GM18520 (cell line): ENCODE results near the gene S100A4.

Source experiments
- ATAC-seq: cut with Tn5 transposase; IDR thresholded peaks from one replicate; pipeline ENCODE4 v1.9.1; 2021; ENCODE audit not compliant: unreplicated experiment

The S100A4 gene

DNA sequence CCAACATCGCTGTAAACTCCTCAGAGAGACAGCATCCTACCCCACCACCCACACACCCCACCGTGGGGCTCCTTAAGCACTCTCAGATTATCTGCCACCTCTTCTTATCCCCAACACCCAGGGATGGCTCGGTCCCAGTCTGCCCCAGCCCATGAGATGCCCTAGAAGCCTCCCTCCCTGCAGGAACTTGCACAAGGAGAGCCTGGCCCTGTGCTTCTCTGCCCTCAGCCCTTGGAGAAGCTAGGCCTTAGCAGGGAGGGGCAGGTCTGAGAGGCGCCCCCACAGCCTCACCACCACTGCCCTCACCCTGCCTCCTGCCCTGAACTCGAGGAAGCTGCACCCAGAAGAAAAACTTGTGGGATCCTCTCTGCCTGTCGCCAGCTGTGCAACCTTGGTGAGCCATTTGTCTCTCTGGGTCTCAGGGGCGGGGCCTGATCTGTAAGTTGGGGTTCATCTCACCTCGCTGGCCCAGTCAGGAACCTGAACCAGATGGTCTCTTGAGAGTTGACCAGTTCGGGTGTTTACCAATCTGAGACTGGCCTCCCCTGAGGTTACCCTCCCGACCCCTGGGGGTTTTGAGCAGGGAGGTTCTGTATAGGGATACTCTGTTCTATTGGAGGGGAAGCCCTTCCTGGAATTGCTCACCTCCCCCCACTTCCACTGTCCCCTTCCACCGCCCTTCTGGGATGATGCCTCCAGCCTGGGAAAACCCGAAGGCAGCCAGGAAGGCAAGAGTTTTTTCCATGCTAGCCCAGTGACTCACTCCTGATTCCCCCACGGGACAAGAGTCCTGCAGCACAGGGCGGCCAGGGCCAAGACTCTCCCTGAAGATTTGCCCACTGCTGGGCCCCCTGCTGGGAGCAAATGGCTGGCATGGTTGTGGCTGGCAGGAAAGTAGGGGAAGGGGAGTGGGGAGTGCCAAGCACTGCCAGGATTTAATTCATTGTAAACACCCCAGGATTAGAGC is 3.4 kb upstream of the S100A4 start, which contains the start of gene S100A3:
Gene S100A3, minus strand, starts transcription at position 537 of the 967 bp plus-strand sequence. CDS start 773 bp downstream, outside the sequence.
- no peak for ATAC-seq

DNA sequence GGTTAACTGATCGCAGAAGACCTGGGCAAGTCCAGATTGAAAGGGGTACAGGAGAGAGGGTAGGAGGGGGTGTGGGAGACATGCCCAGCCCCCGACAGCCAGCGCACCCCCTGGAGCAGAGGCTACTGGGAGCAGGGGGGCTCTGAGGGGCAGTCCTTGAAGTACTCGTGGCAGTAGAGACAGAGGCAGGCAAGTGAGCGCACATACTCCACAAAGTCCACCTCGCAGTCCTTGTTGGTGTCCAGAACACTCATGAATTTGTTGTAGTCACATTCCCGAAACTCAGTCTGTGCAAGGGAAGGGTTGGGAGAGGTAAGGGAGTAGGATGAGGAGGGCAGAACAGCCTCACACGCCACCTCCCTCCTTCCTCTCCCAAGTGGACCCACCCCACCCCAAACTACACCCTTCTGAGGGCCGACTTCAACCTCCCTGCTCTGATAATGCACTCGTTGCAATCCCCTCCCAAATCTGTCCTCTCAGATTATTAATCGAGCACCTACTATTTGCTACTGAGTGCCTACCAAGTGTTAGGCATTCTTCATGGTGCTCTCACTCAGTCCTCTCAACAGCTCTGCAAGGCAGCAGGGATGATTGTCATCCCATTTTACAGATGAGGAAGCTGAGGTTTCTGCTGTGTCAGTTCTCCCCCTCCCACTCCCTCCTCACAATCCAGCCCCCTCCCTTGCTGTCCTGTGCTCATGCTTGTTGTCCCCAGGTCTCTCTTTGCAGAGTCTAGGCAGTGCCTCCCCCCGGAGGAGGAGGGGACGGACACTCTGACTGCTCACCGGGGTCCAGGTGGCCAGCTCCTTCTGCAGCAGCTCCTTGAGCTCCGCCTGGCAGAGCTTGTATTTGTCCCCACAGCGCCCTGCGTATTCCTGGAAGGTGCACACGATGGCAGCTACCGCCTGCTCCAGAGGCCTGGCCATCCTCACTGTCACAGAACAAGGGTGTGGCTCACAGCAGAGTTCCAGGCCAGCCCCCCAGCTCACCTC is 2.2 kb upstream of the S100A4 start:
- ATAC-seq, result no peak

GRCh38 chr1:153546796-153547559 is 1.4 kb upstream of the S100A4 start:
- ATAC-seq, result no peak

GRCh38 chr1:153546371-153546770 is 765 bp upstream of the S100A4 start:
- no peak for ATAC-seq

GRCh38 chr1:153544453-153545066 is 1.0 kb downstream of the S100A4 start:
- ATAC-seq, result no peak

DNA sequence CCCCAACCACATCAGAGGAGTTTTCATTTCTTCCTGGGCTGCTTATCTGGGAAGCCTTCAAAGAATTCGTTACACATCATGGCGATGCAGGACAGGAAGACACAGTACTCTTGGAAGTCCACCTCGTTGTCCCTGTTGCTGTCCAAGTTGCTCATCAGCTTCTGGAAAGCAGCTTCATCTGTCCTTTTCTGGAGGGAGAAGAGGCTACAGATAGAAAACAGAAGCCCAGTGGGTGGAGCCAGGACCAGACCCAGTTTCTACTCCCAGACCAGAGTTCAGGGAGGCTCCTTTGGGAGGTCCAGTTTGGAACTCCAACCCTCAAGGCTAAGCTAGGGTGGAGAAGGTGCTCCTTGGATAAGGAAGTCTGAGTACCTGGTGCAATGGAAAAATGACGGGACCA is 1.9 kb downstream of the S100A4 start:
- no peak for ATAC-seq

DNA sequence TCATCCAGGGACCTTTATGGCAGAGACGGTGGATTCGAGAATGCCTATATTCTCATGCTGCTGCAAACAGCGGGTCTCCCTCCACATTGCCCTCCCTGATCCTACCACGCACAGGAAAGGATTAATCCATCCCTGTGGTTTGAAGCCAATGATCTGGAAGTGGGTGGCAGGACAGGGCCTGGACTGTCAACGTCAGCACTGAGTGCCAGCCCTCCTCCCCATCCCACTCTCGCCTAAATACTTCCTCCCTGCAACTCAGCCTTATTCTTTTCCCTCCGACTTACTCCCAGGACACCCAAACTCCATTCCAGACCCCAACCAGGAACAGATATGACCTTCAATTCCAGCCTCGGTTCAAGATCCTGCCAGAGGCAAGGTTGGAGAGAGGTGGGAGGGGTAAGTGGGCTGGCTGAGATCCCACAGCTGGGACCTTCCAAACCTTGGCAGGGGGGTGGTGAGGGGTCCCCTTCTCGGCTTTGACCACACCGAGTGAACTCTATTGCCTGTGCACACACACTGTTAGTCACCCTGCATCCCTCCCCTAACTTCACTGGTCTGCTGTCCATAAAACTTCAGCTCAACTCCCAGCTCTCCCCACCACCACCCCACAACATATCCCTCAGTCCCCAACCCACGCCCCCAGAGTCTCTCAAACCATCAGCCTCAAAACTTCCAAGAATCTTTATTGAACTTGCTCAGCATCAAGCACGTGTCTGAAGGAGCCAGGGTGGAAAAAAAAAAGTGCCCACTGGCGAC is 2.5 kb downstream of the S100A4 start:
- ATAC-seq, result no peak

- ATAC-seq, result no peak
Measured at GRCh38 chr1:153541641-153542590, 3.7 kb downstream of the S100A4 start.

GRCh38 chr1:153540394-153541361 is 4.9 kb downstream of the S100A4 start, which contains the start of gene S100A5:
Gene S100A5, minus strand, starts transcription at chr1:153540934. Its CDS starts 743 bp downstream, at chr1:153540191.
- ATAC-seq, result no peak

DNA sequence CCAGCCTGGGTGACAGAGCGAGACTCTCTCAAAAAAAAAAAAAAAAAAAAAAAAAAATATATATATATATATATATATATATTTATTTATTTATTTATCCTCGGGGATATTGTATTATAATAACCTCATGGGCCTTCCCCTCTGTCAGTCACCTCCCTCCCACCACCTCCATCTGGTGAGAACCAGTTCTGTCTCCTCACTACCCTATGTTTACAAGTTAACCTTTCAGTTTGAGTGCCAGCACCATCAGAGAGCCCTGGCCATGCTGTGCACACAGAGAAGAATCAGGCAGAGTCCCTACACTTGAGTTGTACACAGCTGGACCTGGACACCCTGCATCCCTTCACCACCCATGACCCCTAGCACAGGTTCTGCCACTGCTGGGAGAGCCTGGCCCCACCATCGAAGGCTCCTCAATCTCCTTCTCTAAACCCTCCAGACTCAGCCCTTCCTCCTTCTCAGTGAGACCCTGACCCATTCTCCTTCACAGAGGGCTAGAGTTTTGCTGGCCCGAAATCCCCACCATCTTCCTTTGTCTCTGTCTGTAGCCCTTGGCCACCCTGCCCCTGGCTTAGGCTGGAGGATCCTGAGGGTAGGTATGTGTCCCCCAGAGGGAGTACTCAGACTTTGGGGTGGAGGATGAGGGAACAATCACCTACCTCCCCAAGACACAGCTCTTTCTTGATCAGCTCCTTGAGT is 6.1 kb downstream of the S100A4 start:
- ATAC-seq, result no peak

DNA sequence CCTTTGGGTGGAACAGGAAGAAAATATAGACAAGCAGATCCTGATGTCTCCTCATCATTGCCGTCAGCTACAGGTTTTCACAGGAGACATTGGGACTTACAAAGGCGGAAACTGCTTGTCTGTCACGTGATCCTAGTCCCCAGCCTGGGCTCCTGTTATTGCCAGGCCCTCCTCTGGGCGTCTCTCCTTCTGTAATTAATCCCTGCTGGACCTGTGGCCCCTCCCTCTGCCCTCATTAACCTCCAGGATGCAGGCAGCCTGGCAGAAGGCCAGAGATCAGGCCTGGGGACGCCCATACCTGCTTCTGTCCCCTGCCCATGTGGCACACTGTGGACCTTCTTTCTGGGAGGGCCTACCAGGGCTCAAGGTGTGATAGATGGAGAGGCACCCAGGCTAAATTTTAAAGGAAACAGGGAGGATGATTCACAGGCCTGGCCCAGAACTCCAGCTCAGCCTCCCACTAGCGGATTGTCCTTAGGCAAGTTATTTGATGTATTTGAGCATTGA is 7.2 kb downstream of the S100A4 start:
- no peak for ATAC-seq

DNA sequence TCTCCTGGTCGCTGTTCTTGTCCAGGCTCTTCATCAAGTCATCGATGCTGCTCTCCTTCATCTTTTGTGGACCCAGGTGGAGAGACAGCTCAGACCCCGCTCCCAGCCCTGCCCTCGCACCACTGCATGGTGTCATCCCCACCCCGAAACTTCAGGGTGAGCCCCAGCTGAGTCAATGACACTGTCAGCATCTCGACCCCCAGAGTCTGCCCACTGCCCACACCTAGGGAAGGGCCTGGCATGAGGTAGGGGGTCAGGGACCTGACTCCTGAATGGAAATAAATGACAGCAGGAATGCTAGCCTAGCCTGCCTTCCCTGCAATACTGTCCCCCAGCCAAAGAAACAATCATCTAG is 8.3 kb downstream of the S100A4 start:
- no peak for ATAC-seq

DNA sequence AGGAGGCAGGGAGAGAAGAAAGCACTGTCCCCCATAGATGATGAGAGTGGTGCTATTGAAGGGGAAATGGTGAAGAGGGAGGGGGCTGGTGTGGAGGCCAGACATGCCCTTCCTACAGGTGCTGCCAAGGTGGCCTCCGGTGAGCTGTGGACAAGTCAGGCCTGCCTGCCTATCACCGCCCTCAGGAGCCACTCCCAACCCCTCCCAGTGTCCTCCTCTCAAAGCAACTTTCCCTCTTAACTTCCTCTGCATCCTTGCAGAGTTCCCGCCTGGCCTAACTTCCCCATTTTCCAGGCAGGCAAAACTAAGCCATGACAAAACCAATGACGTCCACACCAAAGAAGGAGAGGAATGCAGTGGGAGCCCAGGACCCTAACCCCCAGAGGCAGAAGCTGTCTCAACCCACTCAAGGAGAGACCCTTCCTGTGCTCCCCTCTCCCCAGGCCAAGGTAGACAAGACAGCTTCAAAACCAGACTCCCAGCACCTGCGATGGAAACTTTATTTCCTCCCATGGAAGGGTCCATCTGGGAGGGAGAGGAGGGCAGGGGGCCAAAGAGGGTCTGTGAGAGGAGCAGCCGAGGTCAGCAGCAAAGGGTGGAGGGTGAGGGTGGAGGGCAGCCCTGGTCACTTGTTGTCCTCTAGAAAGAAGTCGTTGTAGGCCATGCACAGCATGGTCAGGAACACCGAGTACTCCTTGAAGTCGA is 8.8 kb downstream of the S100A4 start:
- no peak for ATAC-seq

DNA sequence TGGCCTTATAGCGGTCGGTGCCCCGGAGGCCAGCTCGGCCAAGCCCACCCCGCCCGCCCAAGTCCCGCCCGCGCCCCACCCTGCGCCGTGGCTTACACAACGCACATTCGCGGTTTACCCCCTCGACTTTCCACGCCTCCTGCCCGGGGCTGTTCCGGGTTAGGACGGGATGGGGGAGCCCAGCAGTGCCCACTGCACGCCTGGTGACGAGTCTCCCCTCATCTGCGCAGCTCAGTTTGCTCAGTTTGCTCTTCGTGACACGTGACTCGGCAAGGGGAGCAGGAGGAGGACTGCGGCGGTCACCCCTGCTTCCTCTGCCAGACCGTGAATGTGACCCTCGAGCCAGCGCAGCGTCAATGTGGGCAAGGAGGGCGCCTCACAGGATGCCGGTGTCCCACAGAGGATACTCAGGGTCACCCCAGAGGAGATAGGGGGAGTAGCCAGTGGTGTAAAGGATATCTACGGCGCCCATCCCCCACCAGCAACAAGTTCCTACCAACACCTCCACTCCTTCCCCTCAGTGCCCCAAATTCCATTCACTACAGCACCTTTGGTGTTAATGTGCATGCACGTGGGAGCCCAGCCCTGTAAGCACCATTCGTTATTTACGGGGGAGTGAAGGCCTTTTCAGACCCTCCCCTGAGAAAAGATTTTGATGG is 9.5 kb downstream of the S100A4 start:
- no peak for ATAC-seq
